Activated T-helper 2 cell treated with anti-CD3 and anti-CD28 coated beads, Interferon-gamma antibody, Interleukin-2, Interleukin-4, amounts not matched to agents 10 μg/mL and 5 μg/mL and 100 μg/mL, durations not matched to agents 14 hours and 24 hours and 36 hours (primary cell): ENCODE measurements around the gene C11orf68. TPM values are rescaled to one million over a fixed set of nuclear protein-coding genes. Genes with fewer than 3 reads are reported as not detected.
"Not testable (repeated sequence)": the region's sequence is repeated elsewhere in the genome, so short reads cannot be mapped to it uniquely, and the experiment has no call there.

Source experiments
- DNase-seq: peaks from one replicate; pipeline ENCODE4 v3.0.0; 2021; ENCODE audit warnings: low spot score
- H3K27ac Mint-ChIP-seq: one replicate; pipeline ENCODE4 v1.8.0; 2021; ENCODE audit warnings: mixed read lengths
- H3K27me3 Mint-ChIP-seq: one replicate; pipeline ENCODE4 v1.8.0; 2021; ENCODE audit warnings: low read depth, mixed read lengths
- H3K36me3 Mint-ChIP-seq: one replicate; pipeline ENCODE4 v1.8.0; 2021; ENCODE audit warnings: low read depth, mixed read lengths
- H3K4me1 Mint-ChIP-seq: one replicate; pipeline ENCODE4 v1.8.0; 2021; ENCODE audit warnings: low read depth, mixed read lengths
- H3K4me3 Mint-ChIP-seq: one replicate; pipeline ENCODE4 v1.8.0; 2021; ENCODE audit warnings: low read depth, mild to moderate bottlenecking, moderate library complexity, mixed read lengths
- H3K9me3 Mint-ChIP-seq: one replicate; pipeline ENCODE4 v1.8.0; 2021; ENCODE audit warnings: mixed read lengths
- intact Hi-C: fragments of 100-400 bp; cut with micrococcal nuclease; formaldehyde crosslinking; loops from one replicate; pipeline ENCODE4 v1.15.1; 2023
- total RNA-seq: library from RNA; stranded (reverse); gene quantifications from 2 replicates; pipeline ENCODE4 v1.2.3, GENCODE V29; 2022

The C11orf68 gene
- total RNA-seq, 1 donor from 2014 or later, result 23.8 TPM

- DNase-seq, result no peak
- Mint-ChIP-seq H3K4me1 (peaks cover 7% of the 10 kb centered on the region), H3K9me3 (no peaks in the 10 kb centered on the region), H3K27ac (no peak overlapping the region), H3K27me3 (peaks cover 3% of the 10 kb centered on the region), H3K4me3 (no peak overlapping the region), H3K36me3 (no peaks in the 10 kb centered on the region)
- intact Hi-C loops, result no loop called here
Measured at GRCh38 chr11:65952052-65952521, 33.2 kb upstream of the C11orf68 start.

- H3K36me3 Mint-ChIP-seq, H3K27me3 Mint-ChIP-seq, intact Hi-C loops, H3K4me3 Mint-ChIP-seq, H3K9me3 Mint-ChIP-seq, DNase-seq, H3K4me1 Mint-ChIP-seq, H3K27ac Mint-ChIP-seq: not testable (repeated sequence)
Measured at GRCh38 chr11:65951641-65952040, 32.8 kb upstream of the C11orf68 start.

- DNase-seq, H3K36me3 Mint-ChIP-seq, H3K4me1 Mint-ChIP-seq, intact Hi-C loops, H3K27me3 Mint-ChIP-seq, H3K27ac Mint-ChIP-seq, H3K9me3 Mint-ChIP-seq, H3K4me3 Mint-ChIP-seq: not testable (repeated sequence)
Measured at GRCh38 chr11:65950711-65951110, 31.8 kb upstream of the C11orf68 start.

GRCh38 chr11:65947603-65948125 lies 28.8 kb upstream of the C11orf68 start:
- Mint-ChIP-seq H3K27me3 (peaks cover 3% of the 10 kb centered on the region), H3K4me3 (no peak overlapping the region), H3K9me3 (no peaks in the 10 kb centered on the region), H3K36me3 (no peaks in the 10 kb centered on the region), H3K27ac (no peak overlapping the region), H3K4me1 (no peaks in the 10 kb centered on the region)
- DNase-seq, result no peak
- intact Hi-C loops, result no loop called here

- H3K27me3 Mint-ChIP-seq, result peaks cover 3% of the 10 kb centered on the region
- no peaks in the 10 kb centered on the region for H3K9me3 Mint-ChIP-seq
Measured at GRCh38 chr11:65947133-65947532, 28.3 kb upstream of the C11orf68 start.

GRCh38 chr11:65946655-65947054 lies 27.8 kb upstream of the C11orf68 start:
- Mint-ChIP-seq H3K9me3 (no peaks in the 10 kb centered on the region), H3K4me3 (no peak overlapping the region), H3K4me1 (peaks cover under 1% of the 10 kb centered on the region), H3K27me3 (peaks cover 3% of the 10 kb centered on the region), H3K36me3 (no peaks in the 10 kb centered on the region), H3K27ac (no peak overlapping the region)
- intact Hi-C loops, result no loop called here
- no peak for DNase-seq

More at GRCh38 chr11:65947133-65947532, 28.3 kb upstream of the C11orf68 start:
- intact Hi-C loops, result no loop called here
- Mint-ChIP-seq H3K4me1 (no peaks in the 10 kb centered on the region), H3K4me3 (no peak overlapping the region), H3K36me3 (no peaks in the 10 kb centered on the region), H3K27ac (no peak overlapping the region)
- DNase-seq, result no peak

- Mint-ChIP-seq H3K4me3 (no peak overlapping the region), H3K4me1 (peaks cover 6% of the 10 kb centered on the region), H3K27ac (no peak overlapping the region), H3K36me3 (no peaks in the 10 kb centered on the region), H3K9me3 (no peaks in the 10 kb centered on the region), H3K27me3 (peaks cover 1% of the 10 kb centered on the region)
- intact Hi-C loops, result no loop called here
- no peak for DNase-seq
Measured at GRCh38 chr11:65945941-65946558, 27.2 kb upstream of the C11orf68 start.

GRCh38 chr11:65945430-65945911 lies 26.6 kb upstream of the C11orf68 start, which contains the start of gene TSGA10IP:
Gene TSGA10IP (plus strand): TSS chr11:65945480. CDS start chr11:65945676, 196 bp downstream.
- DNase-seq, result no peak
- Mint-ChIP-seq H3K9me3 (no peaks in the 10 kb centered on the region), H3K4me3 (no peak within 1 kb of the TSS), H3K36me3 (no peaks in the 10 kb centered on the region), H3K27me3 (no peaks in the 10 kb centered on the region), H3K4me1 (peaks cover 6% of the 10 kb centered on the region), H3K27ac (no peak within 1 kb of the TSS)
- intact Hi-C loops, result no loop called here

- intact Hi-C loops, result no loop called here
- DNase-seq, result no peak
- Mint-ChIP-seq H3K36me3 (no peaks in the 10 kb centered on the region), H3K9me3 (no peaks in the 10 kb centered on the region), H3K27me3 (no peaks in the 10 kb centered on the region), H3K4me3 (no peak overlapping the region), H3K4me1 (peaks cover 6% of the 10 kb centered on the region), H3K27ac (no peak overlapping the region)
Measured at GRCh38 chr11:65944767-65945166, 25.9 kb upstream of the C11orf68 start.

GRCh38 chr11:65944191-65944590 lies 25.3 kb upstream of the C11orf68 start:
- Mint-ChIP-seq H3K4me1 (peaks cover 6% of the 10 kb centered on the region), H3K27ac (no peak overlapping the region), H3K9me3 (no peaks in the 10 kb centered on the region), H3K4me3 (no peak overlapping the region), H3K27me3 (no peaks in the 10 kb centered on the region), H3K36me3 (no peaks in the 10 kb centered on the region)
- intact Hi-C loops, result no loop called here
- no peak for DNase-seq

GRCh38 chr11:65942531-65942930 lies 23.7 kb upstream of the C11orf68 start:
- Mint-ChIP-seq H3K27me3 (no peaks in the 10 kb centered on the region), H3K9me3 (no peaks in the 10 kb centered on the region), H3K4me1 (peaks cover 6% of the 10 kb centered on the region), H3K36me3 (no peaks in the 10 kb centered on the region), H3K4me3 (no peak overlapping the region), H3K27ac (no peak overlapping the region)
- intact Hi-C loops, result no loop called here
- DNase-seq, result no peak

GRCh38 chr11:65941720-65942310 lies 23.0 kb upstream of the C11orf68 start:
- Mint-ChIP-seq H3K27ac (peak overlapping the region; percentile 8), H3K36me3 (no peaks in the 10 kb centered on the region), H3K4me3 (no peak overlapping the region), H3K27me3 (no peaks in the 10 kb centered on the region), H3K9me3 (no peaks in the 10 kb centered on the region), H3K4me1 (peaks cover 6% of the 10 kb centered on the region)
- no peak for DNase-seq
- intact Hi-C loops, result no loop called here

GRCh38 chr11:65937766-65938165 lies 18.9 kb upstream of the C11orf68 start:
- Mint-ChIP-seq H3K27ac (no peak overlapping the region), H3K4me1 (peaks cover 6% of the 10 kb centered on the region), H3K27me3 (no peaks in the 10 kb centered on the region), H3K9me3 (no peaks in the 10 kb centered on the region), H3K4me3 (no peak overlapping the region), H3K36me3 (no peaks in the 10 kb centered on the region)
- intact Hi-C loops, result no loop called here
- DNase-seq, result no peak
